CD4-positive, alpha-beta T cell treated with Interleukin-1 beta for 1 hour (primary cell): ENCODE results near the gene CPNE9.

Experiments
- DNase-seq, 2 donors: peaks; one replicate each; pipeline ENCODE4 v3.0.0-alpha.2; 2020 to 2022

Gene CPNE9, protein sequence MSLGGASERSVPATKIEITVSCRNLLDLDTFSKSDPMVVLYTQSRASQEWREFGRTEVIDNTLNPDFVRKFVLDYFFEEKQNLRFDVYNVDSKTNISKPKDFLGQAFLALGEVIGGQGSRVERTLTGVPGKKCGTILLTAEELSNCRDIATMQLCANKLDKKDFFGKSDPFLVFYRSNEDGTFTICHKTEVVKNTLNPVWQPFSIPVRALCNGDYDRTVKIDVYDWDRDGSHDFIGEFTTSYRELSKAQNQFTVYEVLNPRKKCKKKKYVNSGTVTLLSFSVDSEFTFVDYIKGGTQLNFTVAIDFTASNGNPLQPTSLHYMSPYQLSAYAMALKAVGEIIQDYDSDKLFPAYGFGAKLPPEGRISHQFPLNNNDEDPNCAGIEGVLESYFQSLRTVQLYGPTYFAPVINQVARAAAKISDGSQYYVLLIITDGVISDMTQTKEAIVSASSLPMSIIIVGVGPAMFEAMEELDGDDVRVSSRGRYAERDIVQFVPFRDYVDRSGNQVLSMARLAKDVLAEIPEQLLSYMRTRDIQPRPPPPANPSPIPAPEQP

DNA sequence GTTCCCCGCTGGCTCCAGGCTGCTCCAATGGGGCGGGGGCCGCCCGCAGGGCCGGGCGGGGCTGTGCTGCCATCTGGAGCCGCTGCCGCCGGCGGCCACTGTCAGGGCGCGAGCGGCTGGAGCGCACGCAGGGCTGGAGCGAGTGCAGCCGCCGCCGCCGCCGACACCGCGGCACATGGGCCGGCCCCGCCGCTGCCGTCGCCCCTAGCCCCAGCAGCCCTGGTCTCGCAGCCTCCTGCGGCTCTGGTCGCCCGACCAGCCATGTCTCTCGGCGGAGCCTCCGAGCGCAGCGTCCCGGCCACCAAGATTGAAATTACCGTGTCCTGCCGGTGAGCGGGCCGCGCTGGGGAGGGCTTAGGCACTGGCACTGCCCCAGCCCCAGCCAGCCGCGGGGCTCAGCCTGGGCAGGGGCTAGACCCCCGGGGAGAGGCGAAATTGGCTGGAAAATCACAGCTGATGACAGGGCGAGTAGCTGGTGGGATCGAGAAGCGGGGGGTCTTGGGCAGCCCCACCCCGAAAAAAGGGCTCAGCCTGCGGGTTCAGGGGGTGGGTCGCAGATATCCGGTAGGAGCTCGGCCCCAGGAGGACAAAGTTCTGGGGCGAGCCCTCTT lies at the start of gene CPNE9:
CPNE9 (plus strand) TSS at position 98 of the 611 bp plus-strand sequence; CDS start at position 262, 164 bp downstream.
- no peak for DNase-seq

DNA sequence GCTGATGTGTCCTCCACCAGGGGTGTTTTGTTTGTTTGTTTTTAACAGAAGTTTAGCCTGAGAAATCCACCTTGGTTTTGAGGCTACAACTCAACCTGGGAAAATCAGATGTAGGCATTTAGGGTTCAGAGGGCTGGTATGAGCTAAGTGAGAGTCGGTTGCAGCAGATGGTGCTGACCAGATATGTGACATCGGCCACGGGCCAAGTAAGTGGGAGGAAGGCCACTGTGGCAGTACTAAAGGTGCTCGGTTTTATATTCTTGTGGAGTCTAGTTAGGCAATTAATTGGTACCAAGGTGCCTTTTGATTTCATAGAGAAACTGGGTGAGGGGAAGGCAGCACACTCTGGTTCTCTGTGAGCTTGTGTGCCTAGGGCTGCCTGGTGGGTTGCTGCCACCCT lies 43.8 kb upstream of the CPNE9 start:
- DNase-seq = no peak

DNA sequence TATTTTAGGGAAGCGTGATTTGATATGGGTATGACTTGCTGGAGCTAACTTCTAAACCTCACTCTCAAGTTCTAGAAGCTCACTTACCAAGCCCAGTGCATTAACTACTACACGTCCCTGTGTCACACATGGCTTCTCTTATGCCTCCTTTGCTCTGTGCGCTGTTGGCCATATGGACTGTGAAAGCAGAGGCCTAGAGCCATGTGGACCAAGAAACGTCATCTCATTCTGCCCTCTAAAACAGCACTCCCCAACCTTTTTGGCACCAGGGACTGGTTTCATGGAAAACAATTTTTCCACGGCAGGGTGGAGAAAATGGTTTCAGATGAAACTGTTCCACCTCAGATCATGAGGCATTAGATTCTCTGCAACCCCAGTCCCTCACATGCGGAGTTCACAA lies 42.7 kb upstream of the CPNE9 start:
- DNase-seq = no peak

DNA sequence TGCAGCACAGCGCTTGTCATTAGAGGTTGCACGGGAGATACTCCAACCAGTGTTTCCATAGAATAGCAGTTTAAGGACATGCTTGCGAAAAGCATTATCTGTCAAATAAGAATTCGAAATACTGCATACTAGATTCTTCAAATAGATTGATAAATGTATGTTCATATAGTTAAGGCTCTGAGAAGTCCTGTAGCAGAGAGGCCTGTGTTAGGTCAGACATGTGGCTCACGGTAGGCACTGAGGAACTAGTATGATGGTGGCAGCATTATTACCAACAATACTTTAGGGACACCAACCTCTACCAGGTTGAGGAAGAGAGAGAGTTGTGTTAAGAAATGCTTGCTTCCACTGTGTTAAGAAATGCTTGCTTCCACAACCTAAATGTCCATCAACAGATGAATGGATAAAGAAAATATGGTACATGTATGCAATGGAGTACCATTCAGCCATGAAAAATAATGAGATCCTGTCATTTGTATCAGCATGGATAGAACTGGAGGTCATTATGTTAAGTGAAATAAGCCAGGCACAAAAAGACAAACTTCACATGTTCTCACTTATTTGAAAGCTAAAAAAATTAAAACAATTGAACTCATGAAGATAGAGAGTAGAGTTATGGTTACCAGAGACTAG lies 39.4 kb upstream of the CPNE9 start:
- no peak for DNase-seq

DNA sequence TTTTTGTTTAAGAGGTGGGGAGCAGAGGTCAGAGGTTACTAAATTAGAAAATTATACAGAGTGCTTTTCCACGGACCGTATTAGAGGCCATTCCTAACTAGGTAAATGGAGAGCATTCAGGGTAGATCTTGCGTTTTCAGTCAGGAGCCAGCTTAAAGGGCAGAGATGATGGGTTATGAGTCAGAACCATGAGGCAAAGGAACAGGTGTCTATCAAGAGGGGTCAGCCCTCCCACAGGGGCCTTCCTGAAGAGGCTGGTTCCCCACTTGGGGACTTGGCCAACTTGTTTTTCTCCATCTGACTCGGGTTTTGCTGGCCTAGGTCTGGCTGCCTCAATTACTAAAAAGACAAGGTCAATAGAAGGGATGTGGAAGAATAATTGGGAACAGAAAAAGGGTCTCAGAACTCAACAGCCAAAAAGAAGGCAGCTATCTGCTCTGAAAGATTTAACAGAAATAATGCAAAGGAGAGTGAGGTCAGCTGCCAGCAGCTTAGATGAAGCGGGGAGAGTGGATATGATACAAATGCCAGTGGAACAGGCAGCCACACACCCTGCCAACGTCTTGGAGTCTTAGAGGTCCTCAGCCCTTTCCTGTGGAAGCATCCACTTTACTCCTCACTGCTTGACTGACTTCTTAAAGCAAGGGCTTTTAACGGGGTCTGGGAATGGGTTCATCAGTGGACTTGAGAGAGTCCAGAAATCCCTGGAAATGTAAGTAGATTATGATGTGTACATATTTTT lies 36.8 kb upstream of the CPNE9 start:
- DNase-seq = no peak

DNA sequence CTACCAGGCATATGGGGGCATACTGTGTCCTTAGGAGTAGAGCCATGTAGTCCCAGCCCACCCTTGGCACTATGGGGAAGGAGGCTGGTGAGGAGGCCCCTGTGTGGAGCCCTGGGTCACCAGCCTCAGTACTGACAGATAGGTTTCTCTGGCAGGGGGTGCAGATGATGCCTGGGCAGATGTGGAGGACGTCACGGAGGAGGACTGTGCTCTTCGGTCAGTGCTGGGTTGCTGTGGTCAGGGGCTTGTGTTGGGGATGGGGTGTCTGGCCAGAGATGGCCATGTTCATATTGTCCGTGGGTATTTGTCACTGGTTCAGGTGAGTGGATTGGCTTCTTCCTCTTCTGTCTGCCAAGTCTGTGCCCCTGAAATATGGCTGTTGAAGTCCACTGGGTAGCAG lies 34.4 kb upstream of the CPNE9 start:
- DNase-seq = no peak

DNA sequence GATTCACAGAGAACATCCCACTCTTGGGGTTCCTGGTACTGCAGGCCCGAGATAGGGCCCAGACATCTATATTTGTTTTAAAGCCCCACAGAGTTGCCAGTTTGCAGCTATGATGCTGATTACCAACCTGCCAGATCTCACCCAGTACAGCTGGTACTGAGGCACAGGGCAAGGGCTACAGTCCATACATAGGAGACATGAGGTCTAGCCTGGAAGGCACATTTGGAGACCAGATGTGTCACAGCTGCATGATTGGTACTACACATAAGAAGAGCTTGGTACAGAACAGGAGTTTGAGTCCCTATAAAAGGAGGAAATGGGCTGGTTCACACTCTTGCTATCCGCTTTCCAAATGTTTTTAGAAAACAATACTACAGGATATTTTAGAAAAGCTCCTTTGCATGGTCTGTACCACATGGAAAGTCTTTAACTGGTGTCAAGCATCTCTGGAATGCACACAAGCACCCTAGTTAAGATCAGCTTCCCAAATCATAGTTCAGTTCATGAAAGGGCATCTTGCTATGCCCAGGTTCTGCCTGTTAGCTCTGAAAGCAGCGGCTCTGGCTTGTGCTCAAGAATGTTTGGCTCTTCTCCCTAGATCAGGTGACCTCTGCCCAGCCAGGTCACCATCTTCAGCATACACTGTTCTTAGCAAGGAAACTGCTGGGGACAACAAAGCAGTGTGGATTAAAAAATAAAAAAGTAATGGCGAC lies 33.8 kb upstream of the CPNE9 start:
- no peak for DNase-seq

DNA sequence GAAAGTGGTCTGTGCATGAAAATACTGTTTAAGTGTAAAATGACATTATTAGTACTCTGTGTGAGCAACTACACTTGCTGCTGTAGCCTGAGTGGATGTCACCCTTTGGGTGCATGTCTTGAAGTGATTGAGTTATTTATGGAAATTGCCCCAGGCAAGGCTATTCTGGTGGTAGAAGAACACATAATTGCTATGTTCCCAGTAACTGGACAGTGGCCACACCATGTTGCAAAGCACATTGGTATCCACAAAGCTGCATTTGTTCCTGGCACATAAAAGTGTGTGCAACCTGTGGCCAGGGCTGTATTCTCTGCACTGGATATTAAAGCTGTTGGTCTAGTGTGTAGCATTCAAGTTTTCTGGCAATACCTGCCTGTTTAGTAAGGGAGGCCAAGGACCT lies 30.6 kb upstream of the CPNE9 start:
- no peak for DNase-seq

DNA sequence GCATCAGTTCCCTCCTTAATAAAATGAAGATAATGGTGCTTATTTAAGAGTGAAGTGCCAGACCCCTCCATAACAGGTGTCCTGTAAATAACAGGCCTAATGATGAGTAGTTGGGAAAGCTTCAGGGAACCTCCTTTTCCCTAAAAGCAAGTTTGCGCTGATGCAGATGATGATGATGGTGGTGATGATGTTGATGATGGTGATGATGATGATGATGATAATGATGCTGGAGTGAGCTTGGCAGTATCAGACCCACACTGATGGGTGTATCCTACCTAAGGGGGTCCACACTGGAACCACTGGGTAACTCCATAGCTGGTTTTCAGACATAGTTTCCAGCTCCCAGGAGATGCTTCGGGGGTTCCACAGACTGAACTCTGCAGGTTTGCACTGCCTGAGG lies 29.9 kb upstream of the CPNE9 start:
- no peak for DNase-seq

DNA sequence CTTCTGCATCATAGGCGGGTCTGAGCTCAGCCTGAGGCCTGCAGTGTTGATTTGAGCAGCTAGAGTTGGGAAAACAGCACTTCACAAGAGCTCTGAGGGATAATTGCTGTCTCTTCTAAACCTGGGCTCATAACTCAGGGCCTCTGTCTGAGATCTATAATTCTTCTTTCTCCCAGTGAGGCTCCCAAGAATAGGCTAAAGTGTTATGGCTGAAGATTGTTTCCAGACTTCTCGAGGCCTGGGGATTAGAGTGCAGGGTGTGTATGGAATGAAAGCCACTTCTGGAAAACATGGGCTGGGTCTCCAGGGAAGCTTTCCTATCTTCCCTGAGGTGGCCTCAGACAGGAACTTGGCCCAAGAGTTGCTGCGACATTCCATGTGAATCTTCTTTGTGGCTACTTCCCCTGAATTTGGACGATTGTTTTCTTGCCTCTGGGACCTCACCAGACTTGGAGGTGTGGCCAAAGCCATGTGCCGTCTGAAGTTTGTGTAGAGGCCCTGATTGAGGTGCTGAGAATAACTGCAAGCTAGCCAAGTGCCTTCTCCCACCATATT lies 27.8 kb upstream of the CPNE9 start:
- no peak for DNase-seq

DNA sequence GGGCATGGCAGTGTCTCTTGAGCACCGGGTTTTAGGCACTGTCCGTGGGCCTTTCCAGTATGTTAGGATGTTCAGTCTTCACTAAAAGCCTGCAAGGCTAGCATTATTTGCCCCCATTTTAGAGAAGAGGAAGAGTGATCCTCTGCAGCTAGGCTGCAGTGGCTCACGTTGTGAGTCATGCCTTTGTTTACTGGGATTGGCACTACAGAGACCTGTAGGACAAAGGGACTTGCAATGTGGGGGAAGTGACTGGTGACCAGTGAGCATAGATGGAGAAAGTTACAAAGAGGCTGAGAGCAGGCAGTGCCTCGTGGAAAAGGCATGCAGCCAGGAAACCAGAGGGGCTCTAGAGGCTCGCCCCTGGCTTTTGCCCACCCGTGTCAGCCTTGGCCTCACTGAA lies 26.8 kb upstream of the CPNE9 start:
- no peak for DNase-seq

DNA sequence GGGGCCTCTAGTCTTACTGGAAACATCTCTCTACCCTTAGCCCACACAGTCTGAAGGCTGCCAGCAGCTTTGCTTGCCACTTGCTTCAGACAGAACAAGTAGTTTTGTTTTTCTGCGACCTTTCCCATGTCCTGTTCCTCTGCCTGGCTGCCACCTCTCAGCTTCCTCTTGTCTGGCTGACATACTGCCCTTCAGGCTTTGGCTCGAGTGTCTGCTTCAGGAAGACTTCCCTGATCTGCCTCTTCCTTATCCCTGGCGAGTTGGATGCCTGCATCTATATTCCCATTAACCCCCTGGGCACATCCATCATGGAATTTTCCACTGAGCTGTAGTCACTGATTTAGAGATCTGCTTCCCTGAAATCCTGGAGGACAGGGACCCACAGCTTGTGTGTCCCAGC lies 25.1 kb upstream of the CPNE9 start:
- no peak for DNase-seq

DNA sequence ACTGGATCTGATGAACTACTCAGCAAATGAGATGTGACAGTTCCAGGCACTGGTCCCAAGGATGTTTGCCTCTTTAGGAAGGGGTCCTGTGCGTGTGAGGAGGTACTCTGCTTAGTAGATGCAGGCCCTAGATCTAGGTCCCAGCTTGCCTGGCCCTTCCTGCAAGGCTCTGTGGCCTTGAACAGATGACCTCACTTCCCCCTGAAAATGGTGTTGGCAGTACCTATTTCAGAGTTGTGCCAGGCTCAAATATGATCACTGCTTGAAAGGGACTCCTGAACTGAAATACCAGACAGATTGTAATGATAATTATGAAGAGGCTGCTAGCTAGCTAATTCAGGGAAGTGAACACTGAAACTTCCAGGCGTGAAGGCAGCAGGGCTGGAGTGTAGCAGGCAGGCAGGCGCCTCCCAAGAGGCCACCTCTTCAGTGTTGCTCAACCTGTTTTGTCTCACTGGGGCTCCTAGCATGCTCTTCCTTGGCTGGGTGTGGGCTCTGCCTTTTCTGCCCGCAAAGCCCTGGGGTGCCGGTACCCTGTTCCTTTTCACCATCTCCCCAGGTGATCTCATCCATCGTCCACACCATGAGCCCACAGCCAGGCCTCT lies 24.1 kb upstream of the CPNE9 start:
- no peak for DNase-seq

DNA sequence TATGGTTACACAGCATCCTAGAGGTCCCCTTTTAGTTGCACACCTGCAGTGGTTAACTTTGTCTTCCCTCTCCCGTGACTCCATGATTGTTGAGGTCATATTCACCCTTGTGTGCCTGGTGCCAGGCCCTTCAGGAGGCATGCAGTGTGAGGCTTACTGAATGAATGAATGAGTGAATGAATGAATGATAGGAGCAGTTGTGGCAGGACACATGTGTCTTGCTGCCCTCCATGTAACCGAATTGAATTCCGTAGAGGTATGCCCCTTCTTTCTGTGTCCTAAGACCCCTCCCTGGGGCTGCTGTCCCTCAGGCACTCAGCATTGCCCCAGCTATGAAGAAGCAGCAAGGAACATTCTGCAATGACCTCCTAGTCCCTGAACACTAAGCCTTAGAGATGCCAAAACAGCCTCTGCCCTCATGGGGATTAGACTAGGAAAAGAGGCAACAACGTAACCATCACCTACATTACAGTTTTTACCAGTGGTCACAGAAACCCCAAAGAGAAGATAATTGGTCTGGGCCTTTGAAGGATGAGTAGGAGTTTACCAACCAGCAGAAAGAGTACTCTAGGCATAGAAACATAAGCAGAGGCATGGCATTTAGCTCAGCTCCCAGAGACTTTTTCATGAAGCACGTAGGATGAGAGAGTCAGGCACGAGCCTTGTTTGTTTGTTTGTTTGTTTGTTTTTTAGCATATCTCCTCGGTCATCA lies 22.5 kb upstream of the CPNE9 start:
- DNase-seq = no peak

DNA sequence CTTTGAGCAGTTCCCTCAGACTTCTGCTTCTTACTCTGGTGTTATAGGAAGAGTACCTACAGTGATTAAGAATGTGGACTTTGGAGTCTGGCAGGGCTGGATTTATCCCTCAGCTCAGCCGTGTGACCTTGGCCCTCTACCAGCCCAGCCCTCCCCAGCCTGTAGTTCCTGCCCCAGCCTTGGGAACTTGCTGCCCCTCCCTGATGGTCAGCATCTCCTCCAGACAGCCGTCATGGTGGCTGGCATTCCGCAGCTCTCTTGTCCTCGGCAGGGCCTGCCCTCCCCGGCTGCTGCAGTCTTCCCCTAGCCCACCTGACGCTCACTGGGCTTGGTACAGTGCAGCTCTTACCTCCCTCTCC lies 21.9 kb upstream of the CPNE9 start:
- DNase-seq = no peak

DNA sequence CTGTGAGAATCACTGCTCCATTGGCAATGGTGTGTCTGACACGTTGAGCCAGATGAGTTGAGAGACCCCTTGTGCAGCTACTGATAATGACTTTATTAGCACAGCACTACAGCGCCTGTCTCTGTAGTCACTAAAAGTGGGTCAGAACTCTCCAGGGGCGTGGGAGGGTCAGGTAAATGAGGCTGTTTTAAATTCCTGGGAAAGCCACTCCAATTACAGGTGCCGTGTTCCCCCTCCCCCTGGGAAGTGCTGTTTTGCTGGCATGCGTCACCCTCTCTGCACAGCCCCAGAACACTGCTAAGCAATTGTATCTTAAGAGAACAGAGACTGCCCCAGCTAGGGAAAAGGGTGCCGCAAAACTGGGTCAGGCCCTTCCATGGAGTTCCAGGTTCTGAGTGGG lies 21.5 kb upstream of the CPNE9 start:
- DNase-seq = no peak

DNA sequence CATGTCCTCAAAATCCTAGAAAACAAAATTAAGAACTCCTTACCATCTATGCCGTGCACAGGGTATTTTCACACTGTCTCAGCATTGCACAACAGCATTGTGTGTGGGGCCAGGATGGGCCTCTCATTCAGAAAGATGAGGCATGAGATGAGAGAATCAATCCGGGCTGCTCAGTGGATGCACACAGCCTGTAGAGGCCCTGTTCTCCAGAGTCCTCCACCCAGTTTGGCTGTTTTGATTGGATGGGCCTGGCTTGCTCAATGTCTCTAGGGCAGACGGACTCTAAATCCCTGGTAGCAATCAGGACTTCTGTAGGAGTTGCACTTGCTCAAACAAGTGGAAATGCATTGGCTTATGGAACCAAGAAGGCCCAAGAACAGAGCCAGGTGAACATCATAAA lies 20.2 kb upstream of the CPNE9 start:
- no peak for DNase-seq

DNA sequence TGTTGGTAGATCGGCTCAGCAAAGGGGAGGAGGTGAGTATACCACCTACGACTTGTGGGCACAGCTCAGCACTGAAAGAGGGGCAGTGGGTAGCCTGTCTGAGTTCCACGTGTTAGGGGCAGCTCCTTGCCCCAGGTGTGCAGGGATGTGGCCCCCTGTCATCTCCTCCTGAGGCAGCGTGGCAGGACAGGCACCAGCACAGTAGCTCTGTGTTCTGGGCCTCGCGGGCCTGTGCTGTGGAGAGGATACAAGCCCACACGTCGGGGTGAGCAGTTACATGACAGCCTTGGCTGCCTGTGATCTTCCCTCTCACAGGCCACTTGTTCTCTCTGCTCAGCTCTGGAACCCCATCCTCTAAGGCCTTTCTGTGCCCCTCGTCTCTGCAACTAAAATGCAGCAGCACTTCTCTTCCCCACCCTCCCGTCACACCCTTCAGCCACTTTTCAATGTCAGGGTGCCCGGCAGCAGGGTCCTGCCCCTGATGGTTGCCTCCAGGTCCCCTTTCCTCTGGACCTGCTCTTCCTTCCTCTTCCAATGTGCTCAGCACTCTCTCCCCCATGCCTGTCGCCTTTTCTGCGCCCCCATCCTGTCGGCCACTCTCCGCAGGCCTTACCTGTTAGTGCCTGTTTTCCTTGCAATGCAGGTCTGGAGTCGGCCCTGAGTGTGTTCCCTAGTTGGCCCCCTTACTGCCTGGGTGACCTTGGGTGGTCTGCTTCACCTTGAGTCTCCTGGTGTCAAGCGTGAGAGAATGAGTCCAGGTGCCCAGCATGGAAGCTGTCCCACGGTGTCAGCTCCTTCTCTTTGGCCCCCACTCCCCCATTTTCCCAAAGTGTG lies 18.2 kb upstream of the CPNE9 start:
- no peak for DNase-seq

DNA sequence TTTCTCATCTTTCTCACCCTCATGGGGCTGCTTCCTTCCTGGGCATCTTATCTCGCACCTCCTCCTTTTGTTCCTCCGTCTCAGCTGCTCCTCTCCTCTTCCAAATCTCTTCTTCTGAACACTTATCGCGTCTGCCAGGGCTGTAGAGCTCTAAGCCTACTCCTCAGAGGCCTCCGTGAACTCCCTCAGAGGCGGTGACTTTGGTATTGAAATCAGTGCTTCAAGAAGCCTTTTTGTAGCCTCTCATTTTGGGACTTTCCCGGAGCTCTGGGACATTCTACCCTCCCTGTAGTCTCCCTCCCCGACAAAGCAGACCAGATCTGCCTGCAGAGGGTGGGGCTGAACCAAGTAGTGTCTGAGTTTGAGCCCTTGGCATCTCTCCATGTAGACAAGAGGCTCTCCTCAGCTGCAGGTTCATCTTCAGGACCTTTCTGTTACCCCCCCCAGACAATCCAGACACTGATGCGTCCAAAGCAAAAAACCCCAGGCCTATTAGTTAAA lies 17.5 kb upstream of the CPNE9 start:
- DNase-seq = no peak

DNA sequence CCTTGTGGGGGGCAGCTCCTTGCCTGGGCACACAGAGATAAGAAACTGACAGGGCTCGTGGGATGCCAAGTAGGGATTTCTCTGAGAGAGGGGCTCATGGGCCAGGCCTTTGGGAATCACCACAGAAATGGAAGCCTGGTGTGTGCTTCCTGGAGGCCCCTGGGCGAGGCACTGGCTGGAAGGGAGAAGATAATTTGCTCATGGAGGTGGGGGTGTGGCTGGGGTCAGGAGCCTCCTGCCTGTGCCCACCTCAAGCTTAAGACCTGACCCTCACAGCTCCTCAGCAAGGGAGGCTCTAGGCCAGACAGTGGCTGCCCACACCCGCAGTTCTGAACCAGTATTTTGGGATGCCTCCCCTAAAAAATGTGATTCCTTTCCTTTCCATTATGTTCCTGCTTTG lies 16.9 kb upstream of the CPNE9 start:
- no peak for DNase-seq
